ENCODE results near the gene KAZN. TPM values are rescaled to one million over a fixed set of nuclear protein-coding genes. Genes with fewer than 3 reads are reported as not detected.
A peak's percentile ranks its signal among the peaks of the same experiment; 100 is the strongest.

The KAZN gene
- total and polyA plus RNA-seq, 9 donors: 10.1 to 56.4 (median 27.9) TPM

DNA sequence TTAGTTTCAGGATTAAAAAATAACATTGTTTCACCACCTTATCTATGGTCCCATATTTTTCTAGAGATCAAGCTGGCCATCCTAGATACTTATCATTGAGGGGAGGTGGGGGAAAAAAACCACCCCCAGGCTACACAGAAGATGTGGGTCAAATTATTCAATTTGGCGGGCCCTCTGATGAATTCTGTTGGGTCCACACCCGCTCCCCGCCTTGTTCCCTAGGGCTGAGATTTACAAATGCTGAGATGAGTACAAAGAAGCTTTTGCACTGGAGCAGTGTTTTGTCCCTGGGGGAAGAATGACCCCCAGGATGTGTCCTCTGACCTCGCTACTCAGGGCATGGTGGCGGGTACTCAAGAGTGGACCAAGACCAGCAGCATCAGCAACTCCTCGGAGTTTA is 308.2 kb downstream of the KAZN start:
- Histone ChIP-seq H3K9me3 (no peaks in the 10 kb centered on the region), H3K27me3 (no peaks in the 10 kb centered on the region), H3K4me1 (ENCODE audit: insufficient read depth) (peaks cover 6% of the 10 kb centered on the region), H3K27ac (no peak overlapping the region), H3K4me3 (no peak overlapping the region), H3K36me3 (no peaks in the 10 kb centered on the region)
- WGBS, 3 donors: 96 to 99% (median 97%) methylated on average over 6 of the region's 6 CpGs
- intact Hi-C loops (cut with DNase I): no loop called here
- TF ChIP-seq EP300 (IDR thresholded peaks at IDR 0.05) (no peak), POLR2A (IDR thresholded peaks at IDR 0.05) (no peak)
- DNase-seq: no peak

DNA sequence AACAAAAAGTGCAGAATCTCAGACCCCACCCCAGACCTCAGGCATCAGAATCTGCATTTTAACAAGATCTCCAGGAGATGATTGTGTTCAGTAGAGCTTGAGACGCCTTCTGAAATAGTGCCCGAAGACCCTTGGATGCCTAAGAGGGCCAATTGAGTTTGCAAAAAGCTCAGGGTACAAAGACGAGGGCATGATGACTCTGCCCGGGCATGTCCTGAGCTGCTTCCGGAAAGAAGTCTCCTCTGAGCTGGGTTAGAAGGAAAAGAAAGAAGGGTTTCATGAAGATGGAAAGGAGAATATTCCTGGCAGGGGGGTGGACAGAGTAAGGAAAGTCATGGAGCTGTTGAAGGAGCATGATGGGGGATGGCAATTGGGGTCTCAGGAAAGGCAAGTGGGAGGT is 308.9 kb downstream of the KAZN start:
- Histone ChIP-seq H3K4me1 (ENCODE audit: insufficient read depth) (peaks cover 6% of the 10 kb centered on the region), H3K27ac (no peak overlapping the region), H3K36me3 (no peaks in the 10 kb centered on the region), H3K4me3 (no peak overlapping the region), H3K9me3 (no peaks in the 10 kb centered on the region), H3K27me3 (no peaks in the 10 kb centered on the region)
- no peak for TF ChIP-seq POLR2A (IDR thresholded peaks at IDR 0.05)
- TF ChIP-seq, protein P1, sequence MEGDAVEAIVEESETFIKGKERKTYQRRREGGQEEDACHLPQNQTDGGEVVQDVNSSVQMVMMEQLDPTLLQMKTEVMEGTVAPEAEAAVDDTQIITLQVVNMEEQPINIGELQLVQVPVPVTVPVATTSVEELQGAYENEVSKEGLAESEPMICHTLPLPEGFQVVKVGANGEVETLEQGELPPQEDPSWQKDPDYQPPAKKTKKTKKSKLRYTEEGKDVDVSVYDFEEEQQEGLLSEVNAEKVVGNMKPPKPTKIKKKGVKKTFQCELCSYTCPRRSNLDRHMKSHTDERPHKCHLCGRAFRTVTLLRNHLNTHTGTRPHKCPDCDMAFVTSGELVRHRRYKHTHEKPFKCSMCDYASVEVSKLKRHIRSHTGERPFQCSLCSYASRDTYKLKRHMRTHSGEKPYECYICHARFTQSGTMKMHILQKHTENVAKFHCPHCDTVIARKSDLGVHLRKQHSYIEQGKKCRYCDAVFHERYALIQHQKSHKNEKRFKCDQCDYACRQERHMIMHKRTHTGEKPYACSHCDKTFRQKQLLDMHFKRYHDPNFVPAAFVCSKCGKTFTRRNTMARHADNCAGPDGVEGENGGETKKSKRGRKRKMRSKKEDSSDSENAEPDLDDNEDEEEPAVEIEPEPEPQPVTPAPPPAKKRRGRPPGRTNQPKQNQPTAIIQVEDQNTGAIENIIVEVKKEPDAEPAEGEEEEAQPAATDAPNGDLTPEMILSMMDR (IDR thresholded peaks at IDR 0.05): no peak
- no peak for TF ChIP-seq EP300 (IDR thresholded peaks at IDR 0.05)
- no peak for DNase-seq
- intact Hi-C loops (cut with DNase I): no loop called here
- 93 to 97% (median 97%) methylated on average over 5 of the region's 5 CpGs for WGBS, 3 donors

DNA sequence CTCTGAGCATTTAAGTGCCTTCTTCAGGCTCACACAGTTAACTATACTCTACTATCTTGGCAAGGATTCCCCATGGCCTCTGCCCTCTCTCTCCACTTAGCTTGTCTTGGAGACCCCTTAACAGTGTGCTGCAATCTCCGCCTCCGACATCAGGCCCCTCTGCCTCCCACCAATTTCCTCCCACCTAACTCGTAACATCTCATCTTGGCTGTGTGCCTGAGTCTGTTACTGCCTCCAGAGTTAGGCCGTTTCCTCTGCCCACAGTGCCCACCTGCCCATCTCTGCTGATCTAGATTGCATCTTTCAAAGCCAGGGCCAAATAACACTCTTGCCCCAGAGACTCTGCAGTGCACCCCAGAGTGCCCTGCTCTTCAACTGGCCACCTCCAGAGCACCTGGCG is 310.8 kb downstream of the KAZN start:
- peaks cover 15% of the 10 kb centered on the region for H3K4me1 ChIP-seq (ENCODE audit: insufficient read depth)
- H3K9me3 ChIP-seq: no peaks in the 10 kb centered on the region
- no peak for DNase-seq
- intact Hi-C loops (cut with DNase I): no loop called here
- H3K27ac ChIP-seq: no peak overlapping the region
- H3K27me3 ChIP-seq: no peaks in the 10 kb centered on the region
- no peaks in the 10 kb centered on the region for H3K36me3 ChIP-seq
- H3K4me3 ChIP-seq: no peak overlapping the region
- WGBS, 3 donors: 85 to 96% (median 93%) methylated on average over 5 of the region's 5 CpGs
- TF ChIP-seq, protein P1 (IDR thresholded peaks at IDR 0.05): no peak
- TF ChIP-seq POLR2A (IDR thresholded peaks at IDR 0.05): no peak
- no peak for TF ChIP-seq EP300 (IDR thresholded peaks at IDR 0.05)

DNA sequence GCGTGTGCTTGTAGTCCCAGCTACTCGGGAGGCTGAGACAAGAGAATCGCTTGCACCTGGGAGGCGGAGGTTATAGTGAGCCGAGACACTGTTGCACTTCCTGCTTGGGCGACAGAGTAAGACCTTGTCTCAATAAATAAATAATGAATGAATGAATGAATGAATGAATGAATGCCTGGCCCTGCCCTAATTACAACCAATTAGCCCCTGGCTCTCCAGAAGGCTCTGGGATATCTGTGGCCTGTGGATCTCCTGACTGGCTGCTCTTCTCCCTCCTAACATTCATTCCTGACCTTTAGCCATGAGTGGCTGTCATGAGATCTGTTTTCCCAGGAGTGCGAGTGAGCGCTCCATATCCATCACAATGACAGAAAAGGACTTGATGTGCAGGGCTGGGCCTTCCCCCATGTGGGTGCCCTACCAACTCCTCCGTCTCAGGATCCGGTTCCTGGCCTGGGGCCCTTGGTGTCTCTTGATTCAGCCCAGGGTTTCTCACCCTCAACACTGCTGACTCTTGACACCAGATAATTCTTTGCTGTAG is 311.5 kb downstream of the KAZN start:
- DNase-seq: no peak
- TF ChIP-seq, protein P1 (IDR thresholded peaks at IDR 0.05): no peak
- TF ChIP-seq EP300 (IDR thresholded peaks at IDR 0.05) (no peak), POLR2A (IDR thresholded peaks at IDR 0.05) (no peak)
- intact Hi-C loops (cut with DNase I): loop anchor here in 1 of 4 donors (5.0 kb wide), 1 partner anchor 117 kb away; no protein-coding TSS in a partner anchor
- H3K4me3 ChIP-seq: no peak overlapping the region
- H3K27ac ChIP-seq: no peak overlapping the region
- no peaks in the 10 kb centered on the region for H3K9me3 ChIP-seq
- H3K27me3 ChIP-seq: no peaks in the 10 kb centered on the region
- peaks cover 15% of the 10 kb centered on the region for H3K4me1 ChIP-seq (ENCODE audit: insufficient read depth)
- WGBS, 3 donors: 92 to 93% (median 93%) methylated on average over 10 of the region's 10 CpGs
- no peaks in the 10 kb centered on the region for H3K36me3 ChIP-seq

DNA sequence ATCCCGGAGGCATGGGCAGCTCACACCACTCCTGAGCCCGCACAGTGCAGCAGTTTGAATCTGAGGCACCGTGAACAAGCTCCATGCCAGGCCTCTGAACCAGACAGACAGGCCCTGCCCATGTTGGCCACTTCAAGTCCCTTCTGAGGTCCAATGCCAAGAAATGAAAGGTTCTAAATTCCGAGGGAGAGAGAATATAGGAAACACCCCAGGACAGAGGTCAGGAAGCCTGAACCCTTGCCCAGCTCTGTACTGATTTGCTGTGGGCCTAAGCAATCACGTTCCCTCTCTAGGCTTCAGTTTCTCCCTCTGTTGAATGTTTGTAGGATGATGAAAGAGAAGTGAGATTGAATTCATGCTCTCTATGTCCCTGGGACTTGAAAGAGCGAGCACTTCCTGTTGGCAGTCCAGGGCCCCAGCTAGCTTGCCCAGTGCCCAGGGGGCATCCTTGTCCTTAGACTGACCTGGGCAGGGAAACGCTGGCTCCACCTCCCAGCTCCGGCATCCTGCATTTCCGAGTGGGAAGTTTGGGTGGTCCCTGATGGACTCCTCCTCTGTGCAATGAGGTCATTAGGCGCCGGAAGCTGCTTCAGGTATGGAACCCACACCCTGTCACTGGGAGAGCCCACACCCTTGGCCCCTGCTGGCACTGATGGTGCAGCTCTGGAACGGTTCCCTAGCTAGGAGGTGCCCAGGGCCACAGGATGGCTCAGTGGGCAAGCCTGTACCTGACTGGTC is 312.7 kb downstream of the KAZN start:
- intact Hi-C loops (cut with DNase I): loop anchor here in 1 of 4 donors (5.0 kb wide), 1 partner anchor 116 kb away; no protein-coding TSS in a partner anchor
- WGBS, 3 donors: 53 to 63% (median 62%) methylated on average over 12 of the region's 12 CpGs

More for the DNA sequence above, 312.7 kb downstream of the KAZN start:
- peak overlapping the region in 1 of 2 donors; percentile 24 for H3K27ac ChIP-seq
- DNase-seq: no peak
- H3K4me1 ChIP-seq (ENCODE audit: insufficient read depth): peaks cover 15% of the 10 kb centered on the region
- H3K4me3 ChIP-seq: no peak overlapping the region
- no peaks in the 10 kb centered on the region for H3K36me3 ChIP-seq
- H3K9me3 ChIP-seq: no peaks in the 10 kb centered on the region
- no peaks in the 10 kb centered on the region for H3K27me3 ChIP-seq
- TF ChIP-seq POLR2A (IDR thresholded peaks at IDR 0.05) (no peak), EP300 (IDR thresholded peaks at IDR 0.05) (no peak)
- TF ChIP-seq, protein P1 (IDR thresholded peaks at IDR 0.05): no peak
